OCI-LY3 (cell line): Measurements from ENCODE around the gene IQGAP1.

Source experiments
- CTCF ChIP-seq: fragments of 200-600, 300-600 bp; sonication (generic); IDR thresholded peaks from 2 replicates; pipeline ENCODE4 v1.5.1; 2014; ENCODE audit warnings: antibody characterized with exemption, low read length, low read depth
- EZH2phosphoT487 ChIP-seq: fragments of 200-600 bp; shearing (Covaris generic); IDR thresholded peaks from 2 replicates; pipeline ENCODE4 v1.6.1; 2018; ENCODE audit warnings: antibody characterized with exemption, mixed run types, low read depth

DNA sequence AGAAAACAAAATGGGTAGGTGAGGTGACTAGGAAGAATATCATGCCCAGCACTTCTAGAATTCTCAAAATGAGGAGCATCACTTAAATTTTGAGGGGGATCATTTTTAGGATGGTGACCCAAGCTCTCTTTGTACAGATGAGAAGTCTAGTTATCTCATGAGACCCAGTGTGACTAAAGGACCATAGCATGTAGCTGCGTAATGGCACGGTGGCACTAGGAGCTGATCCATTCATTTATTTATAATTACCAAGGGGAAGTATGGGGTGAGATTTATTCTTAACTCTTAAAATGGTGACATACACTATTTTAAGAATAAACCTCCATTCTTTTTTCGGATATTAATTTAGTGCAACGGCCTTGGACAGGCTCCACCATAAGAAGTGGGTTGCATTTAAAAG, 8.3 kb downstream of the IQGAP1 start:
- no peak for TF ChIP-seq CTCF
- TF ChIP-seq EZH2phosphoT487, result no peak
